NCI-H345 treated with DMSO at 0.1 percent for 48 hours (cell line): ENCODE results near the gene ZBTB38.

Source experiments
- DNase-seq: peaks from one replicate; lab custom pipeline; 2025; ENCODE audit not compliant: unreplicated experiment; lab: John Stamatoyannopoulos, UW

ZBTB38 gene

DNA sequence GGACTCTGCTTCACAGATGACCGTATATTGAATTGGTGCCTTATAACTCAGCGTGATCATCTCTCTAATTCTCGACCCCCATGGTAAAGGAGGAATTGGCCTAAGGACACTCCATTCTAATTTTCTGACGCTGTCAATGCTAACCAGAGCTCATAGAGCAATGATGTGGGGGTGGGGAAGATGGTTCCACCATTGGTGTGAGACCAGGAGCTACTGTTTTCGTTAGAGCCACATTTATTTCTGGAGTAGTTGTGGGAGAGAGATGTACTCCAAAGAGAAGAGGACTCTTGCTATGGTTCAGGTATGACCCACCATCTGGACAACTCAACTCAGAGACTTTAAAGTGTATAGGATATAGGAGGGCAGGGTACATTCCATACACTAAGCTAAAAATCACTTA lies 16.3 kb downstream of the ZBTB38 start:
- no peak for DNase-seq

DNA sequence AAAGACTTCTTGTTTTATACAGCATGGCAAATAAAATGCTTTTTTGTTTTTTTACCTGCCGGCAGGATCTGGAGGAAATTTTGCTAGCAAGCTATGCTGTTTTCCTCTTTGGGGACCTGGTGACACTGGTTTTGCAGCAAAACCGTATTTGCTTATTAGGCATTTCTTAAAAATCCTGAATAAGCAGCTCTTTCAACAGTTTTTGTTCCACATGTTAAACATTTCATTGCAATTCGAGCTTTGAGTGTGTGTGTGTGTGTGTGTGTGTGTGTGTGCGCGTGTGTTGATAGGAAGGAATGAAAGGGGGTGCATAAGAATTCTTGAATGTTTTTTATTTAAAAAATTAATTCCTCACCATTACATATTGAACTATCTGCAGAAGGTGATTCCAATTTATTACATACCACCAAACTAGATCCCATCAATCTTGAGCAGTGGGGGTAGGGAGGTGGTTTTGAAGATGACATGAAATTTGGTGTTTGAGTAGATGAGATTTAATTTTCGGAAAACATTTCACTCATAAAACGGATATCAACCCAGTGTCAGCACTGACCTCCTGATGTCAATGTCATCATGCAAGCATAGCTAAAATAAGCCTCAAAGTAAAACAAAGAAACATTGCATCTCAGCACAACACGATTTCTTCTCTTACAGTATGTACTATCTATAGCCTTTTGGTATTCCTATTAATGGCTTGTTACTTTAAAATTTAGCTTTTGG lies 17.3 kb downstream of the ZBTB38 start:
- no peak for DNase-seq

DNA sequence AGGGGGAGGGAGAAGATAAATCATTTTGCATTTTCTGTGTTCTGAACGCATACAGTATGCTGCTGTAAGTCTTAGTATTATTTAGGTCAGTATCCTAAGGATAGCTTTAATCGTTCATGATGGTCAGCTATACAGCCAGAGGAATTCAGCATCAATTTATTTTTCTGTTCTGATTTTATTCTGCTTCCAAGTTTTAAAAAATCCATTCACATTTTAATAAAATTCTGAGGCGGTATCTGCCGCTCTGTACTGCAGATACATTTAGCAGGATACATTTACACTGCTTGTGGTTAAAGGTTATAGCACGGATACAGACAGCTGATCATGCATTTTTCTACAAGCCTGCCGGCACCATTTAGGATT lies 17.8 kb downstream of the ZBTB38 start:
- DNase-seq, result no peak

DNA sequence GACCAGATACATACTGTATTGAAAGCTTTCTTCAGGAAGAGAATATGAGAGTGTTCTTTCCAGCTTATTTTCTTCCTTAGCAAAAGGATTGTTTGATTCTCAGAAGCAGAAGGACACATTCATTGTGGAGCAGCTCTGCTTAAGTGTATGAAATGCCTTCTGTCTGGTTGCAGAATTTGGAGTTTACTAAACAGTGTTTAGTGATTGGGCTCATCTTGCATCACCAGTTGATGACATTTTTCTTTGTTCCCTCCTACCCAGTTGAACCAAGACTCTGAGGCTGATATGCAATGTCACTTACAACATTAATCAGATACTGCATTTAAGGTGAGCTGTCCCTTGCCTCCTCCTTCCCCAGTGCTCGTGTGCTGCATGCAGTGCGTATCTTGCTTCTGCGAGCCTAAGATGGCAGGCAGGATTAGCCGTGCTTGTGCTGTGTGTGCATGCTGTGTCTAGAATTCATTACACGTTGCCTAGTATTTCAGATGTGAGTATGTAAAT lies 18.4 kb downstream of the ZBTB38 start:
- no peak for DNase-seq

DNA sequence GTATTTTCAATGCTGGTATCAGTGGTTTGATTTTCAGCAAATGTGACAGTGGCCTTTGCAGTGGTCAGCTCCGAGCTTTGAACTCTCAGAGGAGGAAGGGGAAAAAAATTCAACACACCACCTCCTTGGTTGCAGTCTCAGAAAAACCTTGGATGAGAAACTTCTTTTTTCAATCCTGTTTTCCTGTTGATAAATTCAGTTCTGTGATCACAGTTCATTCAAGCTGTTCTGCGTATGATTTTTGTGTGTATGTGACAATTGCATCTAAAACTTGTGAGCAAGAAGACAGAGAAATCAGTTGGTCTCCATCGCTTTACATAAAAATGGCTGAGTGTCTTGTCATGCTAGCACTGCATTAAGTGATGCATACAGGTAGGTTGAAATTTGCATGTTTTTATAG lies 19.2 kb downstream of the ZBTB38 start:
- DNase-seq, result no peak

DNA sequence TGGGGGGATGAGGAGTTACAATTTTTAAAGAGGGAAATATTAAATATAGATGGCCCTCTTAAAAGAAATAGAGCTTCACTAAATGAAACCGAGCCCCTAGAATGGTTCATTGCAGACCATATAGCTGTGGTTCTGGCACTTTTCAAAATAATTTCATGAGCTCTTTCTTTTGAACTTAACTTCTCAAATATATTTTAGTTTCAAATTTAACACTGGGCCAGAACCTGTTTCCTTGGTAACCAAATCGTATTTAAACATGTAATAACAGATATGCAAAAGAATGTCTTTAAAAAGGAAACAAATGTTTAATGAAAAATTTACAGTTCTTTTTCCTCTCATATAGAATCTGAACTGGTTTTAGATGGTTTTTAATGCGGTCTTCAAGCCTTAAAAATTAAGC lies 20.1 kb downstream of the ZBTB38 start:
- DNase-seq, result no peak

DNA sequence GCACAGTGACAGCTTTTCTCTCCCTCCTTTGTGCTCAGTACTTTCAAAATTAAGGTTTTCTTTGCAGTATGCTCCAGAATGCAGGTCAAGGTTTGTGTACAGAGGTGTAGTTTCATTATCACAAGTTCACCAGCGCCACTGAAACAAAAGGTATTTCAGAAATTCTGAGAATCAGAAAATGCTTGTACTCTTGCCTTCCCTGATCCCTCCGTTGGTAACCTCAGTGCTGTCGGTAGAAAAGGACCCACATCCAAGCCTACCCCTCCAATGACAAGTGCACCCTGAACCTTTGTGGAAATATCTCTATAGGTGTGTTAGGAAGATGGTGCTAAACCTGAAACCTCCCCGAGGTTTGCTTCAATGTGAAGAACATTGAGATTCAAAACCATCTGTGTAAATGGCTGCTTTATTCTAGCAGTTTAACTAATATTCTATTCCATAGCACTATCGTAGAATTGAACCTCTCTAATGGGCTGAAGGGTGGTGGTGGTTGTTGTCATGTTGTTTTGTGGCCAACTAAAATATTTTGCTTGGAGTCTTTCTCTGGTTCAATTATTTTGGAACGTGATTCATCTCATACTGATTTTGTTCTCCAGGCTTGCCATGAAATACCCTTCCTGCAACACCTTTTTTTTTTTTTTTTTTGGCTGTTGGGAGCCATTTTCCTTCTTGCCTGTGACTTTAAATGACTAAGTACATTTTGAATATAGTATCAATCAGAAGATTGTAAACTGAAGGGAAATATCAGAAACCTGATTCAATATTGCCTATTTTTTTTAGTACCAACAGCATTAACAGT lies 20.7 kb downstream of the ZBTB38 start:
- no peak for DNase-seq

DNA sequence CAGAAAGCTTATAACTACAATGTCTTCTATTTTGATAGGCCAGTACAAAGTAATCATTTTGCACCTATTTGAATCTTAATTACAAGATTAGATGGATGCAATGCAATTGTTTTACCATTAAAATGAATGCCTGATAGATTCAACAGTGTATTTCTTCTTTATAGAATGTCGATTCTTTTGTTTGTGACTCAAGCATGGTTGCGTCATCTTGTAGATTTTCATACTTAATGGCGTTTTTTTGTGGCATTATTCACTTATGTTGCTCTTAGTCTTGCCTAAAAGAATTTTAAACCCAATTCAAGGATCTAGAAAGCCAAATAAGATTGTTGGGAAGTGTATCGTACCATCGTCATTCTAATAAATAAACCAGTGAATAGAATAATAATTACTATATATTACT lies 21.4 kb downstream of the ZBTB38 start:
- no peak for DNase-seq

DNA sequence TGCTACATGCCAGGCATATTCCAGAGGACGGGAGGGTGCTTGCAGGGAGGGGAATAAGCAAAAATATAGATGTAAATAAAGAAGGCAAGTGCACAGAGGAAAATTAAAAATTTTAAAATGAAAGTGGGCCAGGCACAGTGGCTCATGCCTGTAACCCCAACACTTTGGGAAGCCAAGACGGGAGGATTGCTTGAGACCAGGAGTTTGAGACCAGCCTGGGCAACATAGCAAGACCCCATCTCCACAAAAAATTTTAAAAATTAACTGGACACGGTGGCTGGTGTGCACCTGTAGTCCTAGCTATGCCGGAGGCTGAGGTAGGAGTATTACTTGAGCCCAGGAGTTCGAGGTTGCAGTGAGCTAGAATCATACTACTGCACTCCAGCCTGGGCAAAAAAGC lies 22.4 kb downstream of the ZBTB38 start:
- no peak for DNase-seq

DNA sequence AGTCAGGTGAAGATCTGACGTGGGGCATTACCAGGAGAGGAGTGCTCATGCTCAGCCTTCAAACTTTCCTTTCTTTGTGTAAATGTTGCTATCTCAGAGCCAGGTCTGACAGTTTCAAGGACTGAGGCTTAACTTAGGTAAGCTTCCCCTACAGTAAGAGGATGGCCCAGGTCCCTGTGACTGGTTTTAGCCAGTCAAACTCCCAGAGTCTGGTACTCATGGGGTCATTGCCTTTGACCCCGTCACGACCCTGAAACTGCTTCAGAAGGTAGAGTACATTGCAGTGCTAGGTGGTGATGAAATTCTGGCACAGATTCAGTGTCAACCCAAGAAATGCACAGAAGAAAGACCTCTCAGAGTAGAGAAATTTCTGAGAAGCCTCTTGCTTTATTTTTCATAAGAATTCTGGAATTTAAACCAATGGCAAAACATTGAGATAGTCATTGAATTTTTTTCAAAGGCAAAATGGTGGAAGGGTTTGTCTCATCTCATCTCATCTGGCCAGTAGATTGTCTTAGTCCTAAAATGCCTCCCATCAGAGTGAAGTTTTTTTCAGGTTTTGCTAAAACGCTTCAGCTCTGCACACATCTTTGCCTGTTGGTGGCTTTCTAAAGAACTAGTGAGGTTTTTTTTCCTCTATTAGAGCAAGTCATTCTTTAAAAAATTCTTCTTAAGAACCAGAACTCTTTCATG lies 23.1 kb downstream of the ZBTB38 start:
- DNase-seq, result no peak

DNA sequence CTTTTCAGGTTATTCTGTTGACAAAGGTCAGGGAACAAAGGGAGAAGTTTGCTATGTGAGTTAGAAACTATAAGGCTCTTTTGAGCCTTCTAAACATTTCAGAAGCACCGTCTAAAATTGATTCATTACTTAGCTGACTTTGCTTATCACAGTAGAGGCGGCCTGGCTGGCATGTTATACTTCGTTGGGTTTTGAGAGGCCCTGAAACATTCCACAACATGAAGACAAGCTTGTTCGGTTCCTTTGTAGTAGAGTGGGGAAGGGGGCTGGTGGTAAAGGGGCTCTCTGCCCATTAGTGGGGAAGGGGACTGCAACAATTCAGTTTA lies 23.6 kb downstream of the ZBTB38 start:
- DNase-seq, result no peak

DNA sequence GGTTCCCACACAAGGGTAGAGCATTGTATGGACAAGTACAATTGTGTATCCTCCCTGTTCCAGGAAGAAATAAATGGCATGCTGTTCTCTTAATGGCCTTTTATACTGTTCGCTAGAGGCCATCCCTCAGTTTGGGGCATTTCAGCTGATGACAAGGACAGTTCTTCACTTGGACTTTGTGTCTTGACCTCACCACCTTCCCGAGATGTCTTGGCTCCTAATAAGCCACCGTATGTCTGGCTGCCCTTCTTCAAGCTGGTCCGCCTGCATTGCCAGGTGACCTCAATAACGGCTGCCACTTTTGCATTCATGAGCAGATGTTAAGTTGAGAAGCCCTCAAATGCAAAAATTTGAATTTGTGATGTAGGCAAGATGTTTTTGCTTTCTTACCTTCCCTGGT lies 24.1 kb downstream of the ZBTB38 start:
- DNase-seq, result no peak

DNA sequence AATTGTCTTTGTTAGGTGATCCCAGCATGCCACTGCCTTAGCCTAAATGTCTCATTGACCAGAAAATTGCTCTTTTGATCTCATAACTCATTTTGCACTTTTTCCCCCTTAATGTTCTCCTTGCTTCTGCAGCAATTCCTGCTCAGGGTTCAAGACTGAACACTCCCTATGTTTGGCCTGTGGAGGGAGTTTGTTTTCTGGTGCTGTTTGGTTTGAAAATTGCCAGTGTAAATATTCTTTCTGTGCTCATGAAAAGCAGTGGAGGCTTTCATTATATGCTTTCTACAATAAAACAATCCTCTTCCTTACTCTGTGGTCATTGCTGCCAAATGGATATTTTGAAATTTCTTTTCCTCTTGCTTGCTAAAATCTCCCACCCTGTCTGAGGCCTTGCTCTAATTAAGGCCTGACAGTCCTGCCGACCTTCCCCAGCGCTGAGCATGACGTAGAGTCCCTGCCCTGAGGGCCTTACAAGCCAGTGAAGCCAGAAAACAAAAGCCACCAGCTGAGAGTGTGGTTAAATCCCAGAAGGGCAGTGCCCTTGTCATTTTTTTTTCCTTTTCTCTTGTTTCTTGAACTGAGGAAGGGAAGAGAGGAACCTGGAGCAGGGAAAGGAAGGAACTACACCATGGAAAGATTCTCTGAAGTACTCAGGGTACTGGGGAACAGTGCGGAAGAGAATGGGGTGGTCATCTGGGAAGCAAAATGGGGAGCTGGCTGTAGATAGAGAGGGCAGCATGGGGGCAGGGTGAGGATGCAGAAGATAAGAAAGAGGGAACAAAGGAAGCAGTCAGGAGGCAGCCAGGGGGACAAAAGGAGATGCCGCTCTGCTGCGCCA lies 24.8 kb downstream of the ZBTB38 start:
- DNase-seq, result no peak

DNA sequence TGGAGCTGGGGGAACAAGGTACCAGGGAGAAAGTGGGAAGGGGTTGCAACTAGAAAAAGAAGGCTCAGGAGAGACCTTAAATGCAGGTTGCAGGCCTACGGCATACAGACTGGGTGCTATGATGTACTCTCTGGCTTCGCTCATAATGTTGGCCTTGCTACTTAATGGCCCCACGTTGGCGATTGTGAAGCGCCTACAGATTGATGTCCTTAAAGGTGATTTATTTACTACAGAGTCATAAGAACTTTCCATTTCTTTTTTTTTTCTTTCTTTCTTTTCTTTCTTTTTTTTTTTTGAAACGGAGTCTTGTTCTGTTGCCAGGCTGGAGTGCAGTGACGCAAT lies 25.4 kb downstream of the ZBTB38 start:
- DNase-seq, result no peak

DNA sequence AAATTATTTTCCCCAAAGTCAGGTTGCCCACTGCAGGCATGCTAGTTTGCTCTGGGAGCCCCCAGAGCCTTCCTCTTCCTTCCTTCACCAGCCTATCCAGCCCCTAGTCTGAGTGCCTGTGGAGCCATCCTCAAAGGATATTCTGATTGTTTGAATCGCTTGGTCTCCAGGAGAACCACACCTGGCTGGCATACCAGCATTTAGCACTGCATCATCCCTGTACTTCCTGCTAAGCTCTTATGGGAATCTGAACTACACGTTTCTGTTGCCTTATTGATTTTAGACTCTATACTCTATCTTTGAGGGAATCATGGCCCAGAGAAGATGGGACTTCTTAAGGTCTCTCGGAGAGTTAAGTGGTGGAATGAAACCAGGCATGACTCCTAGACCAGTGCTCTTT lies 26.3 kb downstream of the ZBTB38 start:
- no peak for DNase-seq

DNA sequence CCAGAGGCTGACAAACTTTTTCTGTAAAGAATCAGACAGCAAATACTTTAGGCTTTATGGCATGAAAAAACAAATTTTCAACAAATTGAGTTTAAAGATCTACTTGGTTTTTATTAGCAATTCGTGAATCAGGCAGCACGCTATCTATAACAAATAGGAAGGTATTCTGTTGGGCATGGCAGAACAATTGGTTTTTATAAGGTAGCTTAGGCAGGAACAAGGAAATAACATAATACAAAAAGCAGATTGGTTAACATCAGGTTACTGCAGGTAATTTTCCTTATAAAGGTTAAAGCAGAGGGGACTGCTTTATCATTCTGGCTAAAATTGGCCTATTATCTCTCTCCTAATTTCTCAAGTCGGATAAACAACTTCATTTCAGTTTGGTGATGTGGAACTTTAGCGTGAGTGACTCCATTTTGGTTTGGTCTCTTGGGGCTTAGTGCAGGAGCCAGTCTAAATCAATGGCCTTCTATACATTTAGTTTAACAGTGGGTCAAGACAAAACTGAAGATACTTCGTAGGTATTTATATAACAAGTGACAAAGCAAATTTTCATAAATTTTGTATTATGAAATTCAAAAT lies 26.8 kb downstream of the ZBTB38 start:
- DNase-seq, result no peak

DNA sequence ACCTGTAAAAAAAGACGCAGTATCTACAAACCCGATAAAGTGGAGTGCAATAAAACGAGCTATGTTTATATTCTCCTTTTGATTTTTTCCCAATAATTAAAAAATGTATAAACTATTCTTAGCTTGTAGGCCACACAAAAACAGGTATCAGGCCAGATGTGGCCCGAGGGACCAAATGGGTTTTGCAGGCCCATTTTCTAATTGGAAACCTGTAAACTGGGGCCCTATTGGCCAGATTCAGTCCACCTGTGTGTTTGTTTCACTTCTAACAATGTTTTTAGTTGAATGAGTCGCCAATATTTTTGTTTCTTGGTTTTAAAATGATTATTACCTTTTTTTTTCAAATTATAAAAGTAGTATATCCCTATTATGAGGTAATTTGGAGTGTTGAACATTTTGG lies 29.7 kb downstream of the ZBTB38 start:
- no peak for DNase-seq

DNA sequence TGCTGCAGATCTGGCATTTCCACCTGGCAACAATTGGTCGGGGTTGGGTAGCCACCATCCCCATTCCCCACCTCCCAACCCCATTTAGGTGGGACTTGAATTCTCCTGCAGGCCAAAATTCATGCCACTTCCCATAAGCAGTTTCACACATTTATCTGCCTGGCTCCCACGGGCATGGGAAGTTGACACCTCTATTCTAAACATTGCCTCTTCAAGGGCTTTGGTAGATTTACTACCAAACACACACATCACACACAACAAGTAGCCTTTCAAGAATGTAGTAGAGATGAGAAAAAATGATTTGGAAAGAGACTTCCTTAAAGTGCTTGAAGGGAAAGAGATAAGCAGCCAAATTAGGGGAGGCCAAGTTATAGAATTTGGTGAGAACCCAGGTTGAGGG lies 30.9 kb downstream of the ZBTB38 start:
- DNase-seq, result no peak

DNA sequence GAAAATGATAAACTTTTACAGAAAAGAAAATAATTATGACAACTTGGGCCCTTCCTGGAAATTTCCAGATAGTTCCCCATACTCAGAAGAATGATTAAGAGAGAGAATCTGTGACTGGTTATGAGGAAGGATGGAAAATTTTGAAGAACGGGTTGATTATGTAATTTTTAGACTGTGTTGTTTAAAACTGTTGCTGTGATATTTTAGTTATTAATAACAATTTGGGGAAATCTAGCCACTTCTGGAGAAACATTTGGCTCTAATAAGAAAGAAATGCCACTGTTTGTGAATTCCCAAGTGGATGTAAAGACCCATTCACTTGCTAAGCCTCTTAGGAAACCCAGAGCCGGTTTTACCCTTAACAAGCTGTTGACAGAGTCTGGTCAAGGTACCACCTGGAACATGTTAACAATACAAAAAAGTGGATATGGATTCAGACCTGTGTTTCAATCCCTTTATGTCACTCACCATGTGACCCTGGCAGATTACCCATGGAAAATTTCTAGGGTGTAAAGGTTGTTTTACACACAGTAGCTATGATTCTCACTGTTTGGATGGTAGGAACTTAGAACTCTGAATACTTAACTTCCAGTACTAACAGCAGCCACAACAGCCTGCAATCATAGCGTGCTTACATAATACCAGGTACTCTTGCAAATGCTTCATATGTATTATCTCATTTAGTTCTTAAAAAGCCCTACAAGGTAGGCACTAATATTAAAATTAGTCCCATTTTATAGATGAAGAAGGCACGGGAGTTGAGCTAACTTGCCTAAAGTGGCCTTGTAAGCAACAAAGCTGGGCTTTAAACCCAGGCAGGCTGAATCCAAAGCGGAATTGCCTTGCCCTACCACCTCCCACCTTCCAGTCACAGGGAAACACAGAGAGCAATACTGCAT lies 32.0 kb downstream of the ZBTB38 start:
- no peak for DNase-seq

DNA sequence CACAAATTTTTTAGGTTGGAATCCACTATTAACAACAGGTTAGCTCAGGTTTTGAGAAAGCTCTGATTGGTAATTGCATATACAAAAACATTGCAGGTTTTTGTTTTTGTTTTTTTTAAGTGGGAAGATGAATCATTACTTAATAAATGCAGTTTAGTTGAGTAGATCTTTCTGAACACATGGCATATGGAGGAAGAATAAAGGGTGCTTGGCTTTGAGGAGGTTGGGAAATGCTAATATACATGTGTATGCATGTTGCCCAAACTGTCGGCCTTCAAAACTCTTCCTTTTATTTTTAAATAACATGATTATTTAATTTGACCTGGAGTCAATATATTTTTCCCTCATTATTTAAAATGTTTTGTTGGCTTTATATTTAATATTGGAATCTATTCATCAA lies 32.8 kb downstream of the ZBTB38 start:
- DNase-seq, result no peak
